Liver (tissue), 9 donors: ENCODE results near the gene IFT57. TPM values are rescaled to one million over a fixed set of nuclear protein-coding genes. Genes with fewer than 3 reads are reported as not detected.

Experiments
- DNase-seq: peaks from one replicate; pipeline ENCODE4 v3.0.0-alpha.2; 2017; ENCODE audit warnings: low spot score
- H3K27ac ChIP-seq, 2 donors: one replicate each; pipeline ENCODE4 v1.7.0; 2013; ENCODE audit warnings: inconsistent platforms in 2 of 2, low read length in 2 of 2, control low read depth in 1 of 2, low read depth in 1 of 2, mild to moderate bottlenecking in 1 of 2
- H3K27me3 ChIP-seq, 4 donors: one replicate each; pipeline versions ENCODE4 v1.6.1 to v1.7.0; 2013; ENCODE audit warnings: low read length in 3 of 4, inconsistent platforms in 1 of 4, mild to moderate bottlenecking in 1 of 4, moderate library complexity in 1 of 4; ENCODE audit not compliant: control insufficient read depth in 4 of 4, insufficient read depth in 4 of 4
- H3K36me3 ChIP-seq, 4 donors: one replicate each; pipeline versions ENCODE4 v1.6.1 to v1.7.0; 2013; ENCODE audit warnings: low read length in 3 of 4, mild to moderate bottlenecking in 3 of 4, low read depth in 1 of 4, moderate library complexity in 1 of 4; ENCODE audit not compliant: control insufficient read depth in 4 of 4, insufficient read depth in 3 of 4
- H3K4me1 ChIP-seq, 4 donors: one replicate each; pipeline versions ENCODE4 v1.6.1 to v1.7.0; 2013; ENCODE audit warnings: low read length in 3 of 4, mild to moderate bottlenecking in 3 of 4, moderate library complexity in 1 of 4; ENCODE audit not compliant: control insufficient read depth in 4 of 4, insufficient read depth in 4 of 4
- H3K4me3 ChIP-seq, 3 donors: one replicate each; pipeline versions ENCODE4 v1.6.1 to v1.7.0; 2013; ENCODE audit warnings: low read length in 3 of 3, control low read depth in 1 of 3, low read depth in 1 of 3, mild to moderate bottlenecking in 1 of 3
- H3K9ac ChIP-seq, 2 donors: one replicate each; pipeline ENCODE4 v1.7.0; 2013; ENCODE audit warnings: low read length in 2 of 2, mild to moderate bottlenecking in 2 of 2, moderate library complexity in 2 of 2, control low read depth in 1 of 2, low read depth in 1 of 2
- H3K9me3 ChIP-seq, 4 donors: one replicate each; pipeline versions ENCODE4 v1.6.1 to v1.7.0; 2013; ENCODE audit warnings: low read length in 3 of 4; ENCODE audit not compliant: control insufficient read depth in 4 of 4
- EGR1 ChIP-seq, 2 donors: IDR thresholded peaks; 2 replicates each; pipeline ENCODE4 v1.6.1; 2016 to 2018; ENCODE audit warnings: antibody characterized with exemption in 2 of 2, low read depth in 2 of 2
- FOXA1 ChIP-seq: IDR thresholded peaks from 2 replicates; pipeline ENCODE4 v1.6.1; 2016; ENCODE audit warnings: antibody characterized with exemption
- FOXA2 ChIP-seq: IDR thresholded peaks from 2 replicates; pipeline ENCODE4 v1.6.1; 2016; ENCODE audit warnings: antibody characterized with exemption
- HNF4A ChIP-seq, 2 donors: conservative IDR thresholded peaks; 2 replicates each; pipeline ENCODE4 v1.6.1; 2016; ENCODE audit warnings: antibody characterized with exemption in 2 of 2, mild to moderate bottlenecking in 2 of 2
- HNF4G ChIP-seq: IDR thresholded peaks from 2 replicates; pipeline ENCODE4 v1.6.1; 2016; ENCODE audit warnings: antibody characterized with exemption
- JUND ChIP-seq, 2 donors: IDR thresholded peaks; 2 replicates each; pipeline ENCODE4 v1.6.1; 2016; ENCODE audit warnings: antibody characterized with exemption in 2 of 2
- NR2F2 ChIP-seq: IDR thresholded peaks from 2 replicates; pipeline ENCODE4 v1.6.1; 2016; ENCODE audit warnings: antibody characterized with exemption
- RXRA ChIP-seq, 2 donors: IDR thresholded peaks; 2 replicates each; pipeline ENCODE4 v1.6.1; 2017 to 2018; ENCODE audit warnings: antibody characterized with exemption in 2 of 2, mild to moderate bottlenecking in 1 of 2
- SP1 ChIP-seq: IDR thresholded peaks from 2 replicates; pipeline ENCODE4 v1.6.1; 2018; ENCODE audit warnings: antibody characterized with exemption, mild to moderate bottlenecking
- TAF1 ChIP-seq: conservative IDR thresholded peaks from 2 replicates; pipeline ENCODE4 v1.6.1; 2016; ENCODE audit warnings: antibody characterized with exemption, mild to moderate bottlenecking
- YY1 ChIP-seq: IDR thresholded peaks from 2 replicates; pipeline ENCODE4 v1.6.1; 2016; ENCODE audit warnings: antibody characterized with exemption, mild to moderate bottlenecking
- WGBS: extraction: QIAGEN DNeasy Blood & Tissue Kit; methylation state at CpG from one replicate; pipeline ENCODE4 v1.1.7; 2013; 5-methylcytosine and 5-hydroxymethylcytosine counted together
- polyA plus RNA-seq, 2 donors: library from polyadenylated mRNA; stranded (reverse) in 1 of 2; unstranded in 1 of 2; fragments of 200-250 nt in 1 of 2; fragments of >200 nt in 1 of 2; fragmentation: Nextera tagmentation in 1 of 2; extraction: Ambion mirVana in 1 of 2; gene quantifications; one replicate each; pipeline versions ENCODE4 v1.2.1 to v1.2.3, GENCODE V29; 2013 to 2015
- total RNA-seq, 2 donors: library from RNA; depleted of rRNA; stranded (reverse); fragments of >200 nt; gene quantifications; one replicate each; pipeline ENCODE4 v1.2.3, GENCODE V29; 2014
- TF ChIP-seq, protein P1 (sequence below): fragments of 150-350 bp; IDR thresholded peaks from 2 replicates; pipeline ENCODE4 v1.5.1; 2017; ENCODE audit warnings: improper control_type of control experiment, low read depth, low read length; ENCODE audit not compliant: missing input control
- TF ChIP-seq, protein P2 (sequence below): IDR thresholded peaks from 2 replicates; pipeline ENCODE4 v1.6.1; 2016; ENCODE audit warnings: antibody characterized with exemption, mild to moderate bottlenecking
- TF ChIP-seq, protein P3 (sequence below): IDR thresholded peaks from 2 replicates; pipeline ENCODE4 v1.6.1; 2016; ENCODE audit warnings: antibody characterized with exemption
- TF ChIP-seq, protein P4 (sequence below): IDR thresholded peaks from 2 replicates; pipeline ENCODE4 v1.6.1; 2016; ENCODE audit warnings: antibody characterized with exemption
- donor health status: healthy.
- donor health status: healthy.
- donor health status: healthy.
- donor health status: healthy.
- donor health status: healthy.

IFT57 gene
- total and polyA plus RNA-seq, 4 donors: 5.2 to 9.2 (median 7.3) TPM

DNA sequence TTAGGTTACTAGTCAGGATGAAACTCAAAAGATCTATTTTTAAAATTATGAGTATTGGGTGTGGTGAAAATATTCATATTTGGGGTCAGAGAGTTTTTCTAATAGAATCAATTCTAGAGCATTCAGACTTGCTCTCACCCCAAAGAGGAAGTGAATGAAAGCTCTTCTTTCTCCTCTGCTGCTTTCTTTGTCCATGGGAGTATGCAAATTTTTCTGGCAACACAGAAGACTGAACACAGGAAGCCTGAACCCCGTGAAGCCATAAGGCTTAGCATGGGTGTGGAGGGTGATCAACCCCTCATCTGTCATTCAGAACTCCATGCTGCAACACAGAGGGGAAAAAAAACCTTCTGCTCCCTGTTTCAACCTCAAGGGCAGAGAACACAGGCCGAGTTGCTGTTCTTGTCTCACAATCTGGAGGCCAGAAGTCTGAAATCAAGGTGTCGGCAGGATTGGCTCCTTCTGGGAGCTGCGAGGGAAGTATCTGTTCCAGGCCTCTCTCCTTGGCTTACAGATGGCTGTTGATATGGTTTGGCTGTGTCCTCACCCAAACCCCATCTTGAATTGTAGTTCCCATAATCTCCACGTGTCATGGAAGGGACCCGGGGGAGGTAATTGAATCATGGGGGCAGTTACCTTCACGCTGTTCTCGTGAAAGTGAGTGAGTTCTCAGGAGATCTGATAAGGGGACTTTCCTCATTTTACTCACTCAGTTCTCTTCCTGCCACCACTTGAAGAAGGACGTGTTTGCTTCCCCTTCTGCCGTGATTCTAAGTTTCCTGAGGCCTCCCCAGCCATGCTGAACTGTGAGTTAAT, 97.7 kb downstream of the IFT57 start (continued):
- TF ChIP-seq, protein P1, sequence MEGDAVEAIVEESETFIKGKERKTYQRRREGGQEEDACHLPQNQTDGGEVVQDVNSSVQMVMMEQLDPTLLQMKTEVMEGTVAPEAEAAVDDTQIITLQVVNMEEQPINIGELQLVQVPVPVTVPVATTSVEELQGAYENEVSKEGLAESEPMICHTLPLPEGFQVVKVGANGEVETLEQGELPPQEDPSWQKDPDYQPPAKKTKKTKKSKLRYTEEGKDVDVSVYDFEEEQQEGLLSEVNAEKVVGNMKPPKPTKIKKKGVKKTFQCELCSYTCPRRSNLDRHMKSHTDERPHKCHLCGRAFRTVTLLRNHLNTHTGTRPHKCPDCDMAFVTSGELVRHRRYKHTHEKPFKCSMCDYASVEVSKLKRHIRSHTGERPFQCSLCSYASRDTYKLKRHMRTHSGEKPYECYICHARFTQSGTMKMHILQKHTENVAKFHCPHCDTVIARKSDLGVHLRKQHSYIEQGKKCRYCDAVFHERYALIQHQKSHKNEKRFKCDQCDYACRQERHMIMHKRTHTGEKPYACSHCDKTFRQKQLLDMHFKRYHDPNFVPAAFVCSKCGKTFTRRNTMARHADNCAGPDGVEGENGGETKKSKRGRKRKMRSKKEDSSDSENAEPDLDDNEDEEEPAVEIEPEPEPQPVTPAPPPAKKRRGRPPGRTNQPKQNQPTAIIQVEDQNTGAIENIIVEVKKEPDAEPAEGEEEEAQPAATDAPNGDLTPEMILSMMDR: no peak

DNA sequence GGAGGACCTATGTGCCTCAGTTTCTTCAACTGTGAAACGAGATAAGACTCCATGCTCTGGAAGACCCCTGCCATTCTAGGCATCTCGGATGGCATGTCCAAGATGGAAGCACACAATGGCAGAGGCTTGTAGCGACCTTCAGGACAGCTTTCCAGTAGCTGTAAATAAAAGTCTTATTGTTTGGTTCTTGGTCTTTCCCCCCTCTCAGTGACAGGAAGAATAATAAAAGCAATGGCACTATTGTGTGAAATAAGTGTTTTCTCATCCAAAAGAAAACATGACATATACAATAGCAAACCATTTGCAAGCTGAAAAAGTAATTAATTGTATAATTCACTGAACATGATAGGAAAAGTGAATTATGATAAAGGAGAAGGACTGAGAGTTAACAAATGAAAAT, 98.9 kb downstream of the IFT57 start:
- no peaks in the 10 kb centered on the region for H3K36me3 ChIP-seq
- no peak for DNase-seq
- no peaks in the 10 kb centered on the region for H3K27me3 ChIP-seq
- 76% methylated on average over 3 of the region's 3 CpGs for WGBS
- H3K4me3 ChIP-seq: no peak overlapping the region
- no peak overlapping the region for H3K9ac ChIP-seq
- TF ChIP-seq NR2F2 (no peak), TAF1 (no peak), JUND (IDR thresholded peaks at IDR 0.05) (no peak), SP1 (no peak), FOXA2 (no peak), YY1 (no peak)
- TF ChIP-seq, protein P2, sequence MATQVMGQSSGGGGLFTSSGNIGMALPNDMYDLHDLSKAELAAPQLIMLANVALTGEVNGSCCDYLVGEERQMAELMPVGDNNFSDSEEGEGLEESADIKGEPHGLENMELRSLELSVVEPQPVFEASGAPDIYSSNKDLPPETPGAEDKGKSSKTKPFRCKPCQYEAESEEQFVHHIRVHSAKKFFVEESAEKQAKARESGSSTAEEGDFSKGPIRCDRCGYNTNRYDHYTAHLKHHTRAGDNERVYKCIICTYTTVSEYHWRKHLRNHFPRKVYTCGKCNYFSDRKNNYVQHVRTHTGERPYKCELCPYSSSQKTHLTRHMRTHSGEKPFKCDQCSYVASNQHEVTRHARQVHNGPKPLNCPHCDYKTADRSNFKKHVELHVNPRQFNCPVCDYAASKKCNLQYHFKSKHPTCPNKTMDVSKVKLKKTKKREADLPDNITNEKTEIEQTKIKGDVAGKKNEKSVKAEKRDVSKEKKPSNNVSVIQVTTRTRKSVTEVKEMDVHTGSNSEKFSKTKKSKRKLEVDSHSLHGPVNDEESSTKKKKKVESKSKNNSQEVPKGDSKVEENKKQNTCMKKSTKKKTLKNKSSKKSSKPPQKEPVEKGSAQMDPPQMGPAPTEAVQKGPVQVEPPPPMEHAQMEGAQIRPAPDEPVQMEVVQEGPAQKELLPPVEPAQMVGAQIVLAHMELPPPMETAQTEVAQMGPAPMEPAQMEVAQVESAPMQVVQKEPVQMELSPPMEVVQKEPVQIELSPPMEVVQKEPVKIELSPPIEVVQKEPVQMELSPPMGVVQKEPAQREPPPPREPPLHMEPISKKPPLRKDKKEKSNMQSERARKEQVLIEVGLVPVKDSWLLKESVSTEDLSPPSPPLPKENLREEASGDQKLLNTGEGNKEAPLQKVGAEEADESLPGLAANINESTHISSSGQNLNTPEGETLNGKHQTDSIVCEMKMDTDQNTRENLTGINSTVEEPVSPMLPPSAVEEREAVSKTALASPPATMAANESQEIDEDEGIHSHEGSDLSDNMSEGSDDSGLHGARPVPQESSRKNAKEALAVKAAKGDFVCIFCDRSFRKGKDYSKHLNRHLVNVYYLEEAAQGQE: no peak
- no peak overlapping the region for H3K27ac ChIP-seq
- no peaks in the 10 kb centered on the region for H3K9me3 ChIP-seq
- H3K4me1 ChIP-seq: no peaks in the 10 kb centered on the region

DNA sequence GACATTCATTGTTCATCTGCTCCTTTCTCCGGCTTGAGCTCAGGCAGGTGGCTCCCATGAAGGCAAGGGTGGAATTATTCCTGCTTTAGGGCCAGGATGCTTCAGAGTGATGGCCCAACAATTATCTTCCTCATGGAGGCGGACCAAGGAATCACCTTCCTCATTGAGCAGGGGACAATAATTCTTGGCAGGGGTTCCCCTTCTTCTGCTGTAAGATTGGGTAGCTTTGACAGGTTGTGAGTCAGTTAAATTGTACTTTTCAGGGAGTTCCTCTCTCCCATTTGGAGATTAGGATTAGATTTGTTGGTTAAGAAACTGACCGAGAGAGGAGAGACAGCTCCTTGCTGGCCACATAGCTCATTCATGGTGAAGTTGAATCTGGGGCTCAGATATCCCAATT, 99.9 kb downstream of the IFT57 start:
- WGBS: 95% methylated on average over 3 of the region's 3 CpGs
- no peak for DNase-seq
- H3K9me3 ChIP-seq: no peaks in the 10 kb centered on the region
- H3K4me3 ChIP-seq: no peak overlapping the region
- no peak overlapping the region for H3K27ac ChIP-seq
- no peak overlapping the region for H3K9ac ChIP-seq
- no peaks in the 10 kb centered on the region for H3K4me1 ChIP-seq
- H3K27me3 ChIP-seq: no peaks in the 10 kb centered on the region
- H3K36me3 ChIP-seq: no peaks in the 10 kb centered on the region
- TF ChIP-seq SP1: no peak
- TF ChIP-seq EGR1 (IDR thresholded peaks at IDR 0.05; ENCODE audit: low read depth in 2 of 2): no peak
- TF ChIP-seq, protein P3, sequence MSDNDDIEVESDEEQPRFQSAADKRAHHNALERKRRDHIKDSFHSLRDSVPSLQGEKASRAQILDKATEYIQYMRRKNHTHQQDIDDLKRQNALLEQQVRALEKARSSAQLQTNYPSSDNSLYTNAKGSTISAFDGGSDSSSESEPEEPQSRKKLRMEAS: no peak
- TF ChIP-seq NR2F2: no peak
- no peak for TF ChIP-seq JUND (IDR thresholded peaks at IDR 0.05)
- no peak for TF ChIP-seq HNF4G
- no peak for TF ChIP-seq YY1
- TF ChIP-seq RXRA (IDR thresholded peaks at IDR 0.05): no peak
- TF ChIP-seq, protein P4, sequence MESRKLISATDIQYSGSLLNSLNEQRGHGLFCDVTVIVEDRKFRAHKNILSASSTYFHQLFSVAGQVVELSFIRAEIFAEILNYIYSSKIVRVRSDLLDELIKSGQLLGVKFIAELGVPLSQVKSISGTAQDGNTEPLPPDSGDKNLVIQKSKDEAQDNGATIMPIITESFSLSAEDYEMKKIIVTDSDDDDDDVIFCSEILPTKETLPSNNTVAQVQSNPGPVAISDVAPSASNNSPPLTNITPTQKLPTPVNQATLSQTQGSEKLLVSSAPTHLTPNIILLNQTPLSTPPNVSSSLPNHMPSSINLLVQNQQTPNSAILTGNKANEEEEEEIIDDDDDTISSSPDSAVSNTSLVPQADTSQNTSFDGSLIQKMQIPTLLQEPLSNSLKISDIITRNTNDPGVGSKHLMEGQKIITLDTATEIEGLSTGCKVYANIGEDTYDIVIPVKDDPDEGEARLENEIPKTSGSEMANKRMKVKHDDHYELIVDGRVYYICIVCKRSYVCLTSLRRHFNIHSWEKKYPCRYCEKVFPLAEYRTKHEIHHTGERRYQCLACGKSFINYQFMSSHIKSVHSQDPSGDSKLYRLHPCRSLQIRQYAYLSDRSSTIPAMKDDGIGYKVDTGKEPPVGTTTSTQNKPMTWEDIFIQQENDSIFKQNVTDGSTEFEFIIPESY: no peak
- TF ChIP-seq, protein P1: no peak
- TF ChIP-seq TAF1: no peak
- TF ChIP-seq, protein P2: no peak
- TF ChIP-seq HNF4A (conservative IDR thresholded peaks at IDR 0.05): no peak
- TF ChIP-seq FOXA1: no peak
